Ovary (tissue), 3 donors: Measurements from ENCODE around the gene PLET1.

Experiments used
- EP300 ChIP-seq: sonication (generic); formaldehyde crosslinking; IDR thresholded peaks from one replicate; pipeline ENCODE4 v1.6.1; 2017; ENCODE audit warnings: antibody characterized with exemption
- POLR2A ChIP-seq: fragments of 450-650 bp; IDR thresholded peaks from one replicate; pipeline ENCODE4 v1.6.1; 2017; ENCODE audit warnings: antibody characterized with exemption, mild to moderate bottlenecking, moderate library complexity
- TF ChIP-seq, protein P1 (sequence below), 3 donors: fragments of 450-650 bp in 2 of 3; fragments of 200-600 bp in 1 of 3; IDR thresholded peaks; one replicate each; pipeline versions ENCODE4 v1.5.1 to v1.8.0; 2016 to 2022; ENCODE audit warnings: antibody characterized with exemption in 3 of 3, mild to moderate bottlenecking in 1 of 3
- donor health status: DM: no; HTN: no; CAD: no.

DNA sequence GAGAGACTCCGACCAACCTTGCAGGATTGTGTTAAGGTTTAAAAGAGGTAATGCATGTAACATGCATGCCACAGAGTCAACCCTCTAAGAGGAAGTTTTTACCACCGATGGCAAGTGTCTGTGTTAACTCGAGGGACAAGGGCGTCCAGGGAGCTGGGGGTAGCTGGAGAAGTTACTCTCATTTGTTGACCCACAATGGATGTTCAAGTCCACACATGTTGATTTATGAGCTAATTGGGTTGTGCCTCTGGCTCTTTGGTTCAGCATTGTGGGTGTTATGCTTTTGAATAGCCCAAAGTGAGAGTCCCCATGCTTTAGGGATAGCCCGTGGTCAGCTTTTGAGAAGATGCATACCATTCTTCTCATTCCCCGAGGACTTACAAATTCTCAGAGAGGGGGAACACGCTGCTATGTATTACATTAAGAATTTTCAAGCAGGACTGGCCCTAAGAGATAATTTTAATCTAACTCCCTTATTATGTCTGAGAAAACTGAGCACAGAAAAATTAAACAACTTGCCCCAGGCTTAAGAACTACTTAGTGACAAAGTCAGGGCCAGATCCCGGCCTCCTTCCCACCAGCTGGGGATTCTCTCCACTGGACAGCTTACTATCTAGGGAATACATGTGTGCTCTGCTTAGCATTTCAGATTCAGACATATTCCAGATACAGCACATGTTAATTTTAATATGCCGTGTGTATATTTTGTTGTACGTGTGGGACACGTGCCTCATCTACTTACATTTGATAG lies 5.2 kb upstream of the PLET1 start:
- TF ChIP-seq, protein P1, sequence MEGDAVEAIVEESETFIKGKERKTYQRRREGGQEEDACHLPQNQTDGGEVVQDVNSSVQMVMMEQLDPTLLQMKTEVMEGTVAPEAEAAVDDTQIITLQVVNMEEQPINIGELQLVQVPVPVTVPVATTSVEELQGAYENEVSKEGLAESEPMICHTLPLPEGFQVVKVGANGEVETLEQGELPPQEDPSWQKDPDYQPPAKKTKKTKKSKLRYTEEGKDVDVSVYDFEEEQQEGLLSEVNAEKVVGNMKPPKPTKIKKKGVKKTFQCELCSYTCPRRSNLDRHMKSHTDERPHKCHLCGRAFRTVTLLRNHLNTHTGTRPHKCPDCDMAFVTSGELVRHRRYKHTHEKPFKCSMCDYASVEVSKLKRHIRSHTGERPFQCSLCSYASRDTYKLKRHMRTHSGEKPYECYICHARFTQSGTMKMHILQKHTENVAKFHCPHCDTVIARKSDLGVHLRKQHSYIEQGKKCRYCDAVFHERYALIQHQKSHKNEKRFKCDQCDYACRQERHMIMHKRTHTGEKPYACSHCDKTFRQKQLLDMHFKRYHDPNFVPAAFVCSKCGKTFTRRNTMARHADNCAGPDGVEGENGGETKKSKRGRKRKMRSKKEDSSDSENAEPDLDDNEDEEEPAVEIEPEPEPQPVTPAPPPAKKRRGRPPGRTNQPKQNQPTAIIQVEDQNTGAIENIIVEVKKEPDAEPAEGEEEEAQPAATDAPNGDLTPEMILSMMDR (IDR thresholded peaks at IDR 0.05): no peak
- TF ChIP-seq POLR2A (no peak), EP300 (no peak)
